OCI-LY1 (cell line): ENCODE results near the gene CCL3.

Experiments used
- CTCF ChIP-seq: fragments of 200-600 bp; sonication (generic), shearing (Covaris generic); IDR thresholded peaks from 2 replicates; pipeline ENCODE4 v1.5.1; 2017; ENCODE audit warnings: mild to moderate bottlenecking, antibody characterized with exemption, low read length, moderate library complexity, mixed read lengths
- EZH2 ChIP-seq: fragments of 200-600 bp; sonication (generic), shearing (Covaris generic); IDR thresholded peaks from 2 replicates; pipeline ENCODE4 v1.8.0; 2017; ENCODE audit warnings: borderline replicate concordance, mixed run types, mild to moderate bottlenecking, antibody characterized with exemption, low read length, moderate library complexity, mixed read lengths

DNA sequence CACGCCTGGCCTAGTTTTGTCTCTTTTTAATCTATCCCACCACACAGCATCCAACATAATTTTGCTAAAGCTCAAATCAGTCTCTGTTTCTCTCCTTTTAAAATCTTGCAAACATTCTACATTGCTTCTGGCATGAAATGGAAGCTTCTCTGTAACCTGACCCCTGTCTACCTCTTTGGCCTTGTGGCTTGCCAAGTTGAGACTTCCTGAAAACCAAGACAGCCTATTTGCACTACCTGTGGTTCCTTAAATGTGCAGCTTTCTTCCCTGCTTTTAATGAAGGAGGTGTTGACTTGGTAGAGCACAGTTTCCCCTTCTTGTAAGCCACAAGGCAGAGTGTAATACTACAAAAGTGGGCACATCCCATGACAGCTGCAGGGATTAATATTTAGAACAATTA is 6.0 kb upstream of the CCL3 start:
- TF ChIP-seq CTCF, result no peak
- no peak for TF ChIP-seq EZH2
